IPS DF 6.9 (cell line): Measurements from ENCODE around the gene FER1L5.

Experiments
- DNase-seq: peaks from one replicate; pipeline ENCODE4 v3.0.0-alpha.2; 2013; ENCODE audit warnings: low read depth, low spot score
- H3K27ac ChIP-seq: one replicate; pipeline ENCODE4 v1.5.1; 2013; ENCODE audit warnings: low read length, control low read depth
- H3K27me3 ChIP-seq: 2 replicates; pipeline ENCODE4 v1.6.1; 2013; ENCODE audit warnings: mild to moderate bottlenecking, low read length; ENCODE audit not compliant: control insufficient read depth, insufficient read depth
- H3K36me3 ChIP-seq: 2 replicates; pipeline ENCODE4 v1.6.1; 2013; ENCODE audit warnings: low read length; ENCODE audit not compliant: control insufficient read depth, insufficient read depth
- H3K4me1 ChIP-seq: 2 replicates; pipeline ENCODE4 v1.6.1; 2013; ENCODE audit warnings: low read length; ENCODE audit not compliant: control insufficient read depth, insufficient read depth
- H3K4me3 ChIP-seq: 2 replicates; pipeline ENCODE4 v1.5.1; 2013; ENCODE audit warnings: mild to moderate bottlenecking, low read length
- H3K9me3 ChIP-seq: 2 replicates; pipeline ENCODE4 v1.6.1; 2013; ENCODE audit warnings: low read length, inconsistent platforms; ENCODE audit not compliant: control insufficient read depth, insufficient read depth
- WGBS: extraction: QIAGEN DNeasy Blood & Tissue Kit; methylation state at CpG from one replicate; pipeline ENCODE4 v1.1.7; 2013; ENCODE audit warnings: mixed read lengths, missing lambda C conversion rate; ENCODE audit not compliant: insufficient read length, insufficient coverage; 5-methylcytosine and 5-hydroxymethylcytosine counted together

FER1L5 gene

GRCh38 chr2:96642564-96643360 lies at the start of gene FER1L5:
Gene FER1L5 (plus strand): TSS chr2:96642764. CDS start chr2:96642837, 73 bp downstream.
- Histone ChIP-seq H3K27me3 (no peaks in the 10 kb centered on the region), H3K36me3 (no peaks in the 10 kb centered on the region), H3K4me1 (no peaks in the 10 kb centered on the region), H3K27ac (no peak within 1 kb of the TSS), H3K4me3 (peak within 1 kb of the TSS; percentile 42; the same call in 1 of the 2 replicates), H3K9me3 (no peaks in the 10 kb centered on the region)
- peak; percentile 58 for DNase-seq
- WGBS = no CpG with 5 or more reads among the region's 10 CpGs

- Histone ChIP-seq H3K27ac (no peak overlapping the region), H3K4me1 (no peaks in the 10 kb centered on the region), H3K27me3 (no peaks in the 10 kb centered on the region), H3K4me3 (no peak overlapping the region), H3K9me3 (no peaks in the 10 kb centered on the region), H3K36me3 (peaks cover 10% of the 10 kb centered on the region)
- no CpG with 5 or more reads among the region's 3 CpGs for WGBS
- DNase-seq = no peak
These were observed 48.3 kb upstream of the FER1L5 start for GRCh38 chr2:96594282-96594681.

GRCh38 chr2:96594691-96595152 lies 47.8 kb upstream of the FER1L5 start:
- H3K4me3 ChIP-seq = no peak overlapping the region
- no peaks in the 10 kb centered on the region for H3K4me1 ChIP-seq
- no peaks in the 10 kb centered on the region for H3K9me3 ChIP-seq
- no peak for DNase-seq
- no peaks in the 10 kb centered on the region for H3K27me3 ChIP-seq
- H3K27ac ChIP-seq = no peak overlapping the region
- H3K36me3 ChIP-seq = peaks cover 10% of the 10 kb centered on the region
- WGBS = no CpG with 5 or more reads among the region's 5 CpGs

GRCh38 chr2:96596596-96596995 lies 46.0 kb upstream of the FER1L5 start:
- no peak overlapping the region for H3K27ac ChIP-seq
- H3K36me3 ChIP-seq = peaks cover 10% of the 10 kb centered on the region
- H3K27me3 ChIP-seq = no peaks in the 10 kb centered on the region
- H3K4me3 ChIP-seq = no peak overlapping the region
- no peaks in the 10 kb centered on the region for H3K9me3 ChIP-seq
- H3K4me1 ChIP-seq = no peaks in the 10 kb centered on the region
- DNase-seq = no peak

GRCh38 chr2:96599941-96600340 lies 42.6 kb upstream of the FER1L5 start:
- Histone ChIP-seq H3K4me3 (no peak overlapping the region), H3K27me3 (no peaks in the 10 kb centered on the region), H3K36me3 (peaks cover 19% of the 10 kb centered on the region), H3K9me3 (no peaks in the 10 kb centered on the region), H3K27ac (no peak overlapping the region), H3K4me1 (no peaks in the 10 kb centered on the region)
- DNase-seq = no peak
- WGBS = no CpG with 5 or more reads among the region's 2 CpGs

GRCh38 chr2:96601382-96602292 lies 40.9 kb upstream of the FER1L5 start:
- Histone ChIP-seq H3K4me1 (no peaks in the 10 kb centered on the region), H3K36me3 (peaks cover 24% of the 10 kb centered on the region; the same call in 1 of the 2 replicates), H3K27ac (no peak overlapping the region), H3K9me3 (no peaks in the 10 kb centered on the region), H3K4me3 (no peak overlapping the region), H3K27me3 (no peaks in the 10 kb centered on the region)
- DNase-seq = no peak
- WGBS = no CpG with 5 or more reads among the region's 8 CpGs

GRCh38 chr2:96602330-96602823 lies 40.2 kb upstream of the FER1L5 start:
- no CpG with 5 or more reads among the region's 2 CpGs for WGBS
- Histone ChIP-seq H3K27ac (no peak overlapping the region), H3K9me3 (no peaks in the 10 kb centered on the region)

GRCh38 chr2:96604104-96604503 lies 38.5 kb upstream of the FER1L5 start:
- peaks cover 38% of the 10 kb centered on the region for H3K36me3 ChIP-seq
- no CpG with 5 or more reads among the region's 2 CpGs for whole genome bisulfite sequencing
- DNase-seq = no peak

More at GRCh38 chr2:96602330-96602823, 40.2 kb upstream of the FER1L5 start:
- Histone ChIP-seq H3K4me1 (no peaks in the 10 kb centered on the region), H3K36me3 (peaks cover 27% of the 10 kb centered on the region; the same call in 1 of the 2 replicates), H3K4me3 (no peak overlapping the region), H3K27me3 (no peaks in the 10 kb centered on the region)
- DNase-seq = no peak

GRCh38 chr2:96608469-96609455 lies 33.8 kb upstream of the FER1L5 start:
- no CpG with 5 or more reads among the region's 13 CpGs for WGBS
- H3K27me3 ChIP-seq = no peaks in the 10 kb centered on the region
- no peaks in the 10 kb centered on the region for H3K9me3 ChIP-seq
- DNase-seq = no peak
- no peaks in the 10 kb centered on the region for H3K4me1 ChIP-seq
- H3K4me3 ChIP-seq = no peak overlapping the region
- H3K27ac ChIP-seq = no peak overlapping the region
- H3K36me3 ChIP-seq = peaks cover 38% of the 10 kb centered on the region

More at GRCh38 chr2:96604104-96604503, 38.5 kb upstream of the FER1L5 start:
- H3K27me3 ChIP-seq = no peaks in the 10 kb centered on the region
- H3K9me3 ChIP-seq = no peaks in the 10 kb centered on the region
- no peak overlapping the region for H3K4me3 ChIP-seq
- no peak overlapping the region for H3K27ac ChIP-seq
- H3K4me1 ChIP-seq = no peaks in the 10 kb centered on the region
